HFF-Myc (cell line): Measurements from ENCODE around the gene CDH4.

ENCODE experiments used
- DNase-seq: peaks from one replicate; pipeline ENCODE4 v3.0.0-alpha.2; 2011; ENCODE audit warnings: low read depth; ENCODE audit errors: extremely low read depth
- H3K4me3 ChIP-seq: replicated peaks from 2 replicates; pipeline ENCODE4 v1.5.1; 2011; ENCODE audit warnings: low read depth, mild to moderate bottlenecking, control low read depth, low read length
- CTCF ChIP-seq: IDR thresholded peaks from 2 replicates; pipeline ENCODE4 v1.5.1; 2012; ENCODE audit warnings: mild to moderate bottlenecking, low read depth, low read length, control low read depth; ENCODE audit errors: missing control alignments

Gene CDH4

GRCh38 chr20:61411743-61412142 is 159.7 kb downstream of the CDH4 start:
- TF ChIP-seq CTCF, result no peak

GRCh38 chr20:61413752-61414151 is 161.7 kb downstream of the CDH4 start:
- no peak for TF ChIP-seq CTCF
- H3K4me3 ChIP-seq, result no peak overlapping the region
- no peak for DNase-seq

More at GRCh38 chr20:61411743-61412142, 159.7 kb downstream of the CDH4 start:
- no peak overlapping the region for H3K4me3 ChIP-seq
- DNase-seq, result no peak

GRCh38 chr20:61414455-61414991 is 162.5 kb downstream of the CDH4 start:
- no peak for TF ChIP-seq CTCF
- DNase-seq, result no peak
- no peak overlapping the region for H3K4me3 ChIP-seq

GRCh38 chr20:61416546-61416945 is 164.5 kb downstream of the CDH4 start:
- TF ChIP-seq CTCF, result no peak
- no peak overlapping the region for H3K4me3 ChIP-seq
- no peak for DNase-seq

- H3K4me3 ChIP-seq, result no peak overlapping the region
- DNase-seq, result no peak
- TF ChIP-seq CTCF, result no peak
Measured at GRCh38 chr20:61417221-61417941, 165.3 kb downstream of the CDH4 start.

- no peak for TF ChIP-seq CTCF
- DNase-seq, result no peak
- no peak overlapping the region for H3K4me3 ChIP-seq
Measured at GRCh38 chr20:61419010-61419409, 166.9 kb downstream of the CDH4 start.
